GM13977 (cell line): Measurements from ENCODE around the gene LINS1.

Experiments used
- DNase-seq: peaks from one replicate; pipeline ENCODE4 v3.0.0; 2012; ENCODE audit warnings: low spot score
- CTCF ChIP-seq: IDR thresholded peaks from 2 replicates; pipeline ENCODE4 v1.5.1; 2012; ENCODE audit warnings: mild to moderate bottlenecking, control low read depth; ENCODE audit not compliant: insufficient read depth; ENCODE audit errors: extremely low read depth, missing control alignments
- in situ Hi-C: fragments of 300-500 bp; cut with MboI; formaldehyde crosslinking; loops from one replicate; pipeline ENCODE4 v1.12.0; 2022; ENCODE audit warnings: low sequenced_read_pairs, low pct_unique_long_range_greater_than_20kb, mixed read lengths, inconsistent platforms; ENCODE audit not compliant: unreplicated experiment

The LINS1 gene

GRCh38 chr15:100602064-100602822 is at the start of gene LINS1, which contains the start of gene ASB7:
TSS of gene LINS1 (minus strand) at chr15:100602184. CDS start at chr15:100580842, 21,342 bp downstream.
TSS of gene ASB7 (plus strand) at chr15:100602589. CDS start at chr15:100612217, 9,628 bp downstream.
- DNase-seq: peak; percentile 92
- TF ChIP-seq CTCF: no peak
- in situ Hi-C loops: loop anchor here (25.0 kb wide), 2 partner anchors 660 to 1340 kb away; partner anchors contain the start of genes CHSY1 and LRRC28

- TF ChIP-seq CTCF: no peak
- in situ Hi-C loops: no loop called here
- no peak for DNase-seq
Measured at GRCh38 chr15:100651253-100651652, 49.3 kb upstream of the LINS1 start.

GRCh38 chr15:100650685-100651084 is 48.7 kb upstream of the LINS1 start:
- in situ Hi-C loops: no loop called here
- TF ChIP-seq CTCF: peak; percentile 14
- no peak for DNase-seq

- DNase-seq: no peak
- no peak for TF ChIP-seq CTCF
- in situ Hi-C loops: loop anchor here (25.0 kb wide), 1 partner anchor 263 kb away; the partner anchor contains the start of gene LRRK1
Measured at GRCh38 chr15:100648951-100649350, 47.0 kb upstream of the LINS1 start.

GRCh38 chr15:100645671-100646070 is 43.7 kb upstream of the LINS1 start:
- no peak for TF ChIP-seq CTCF
- DNase-seq: no peak
- in situ Hi-C loops: loop anchor here (25.0 kb wide), 1 partner anchor 267 kb away; the partner anchor contains the start of gene LRRK1

- in situ Hi-C loops: loop anchor here (25.0 kb wide), 1 partner anchor 269 kb away; the partner anchor contains the start of gene LRRK1
- DNase-seq: no peak
- no peak for TF ChIP-seq CTCF
Measured at GRCh38 chr15:100642950-100643338, 41.0 kb upstream of the LINS1 start.
